HepG2 (cell line): ENCODE data around the gene R3HDM4. TPM values are rescaled to one million over a fixed set of nuclear protein-coding genes. Genes with fewer than 3 reads are reported as not detected.

ENCODE experiments used
- AGO2 ChIP-seq: fragments of 200-400 bp; formaldehyde crosslinking; optimal IDR thresholded peaks from 2 replicates; pipeline ENCODE3; 2017; ENCODE audit warnings: mild to moderate bottlenecking, low read depth, low read length, moderate library complexity
- ARNT ChIP-seq: fragments of 450-650 bp; IDR thresholded peaks from 2 replicates; pipeline ENCODE4 v1.6.1; 2017
- ATF5 ChIP-seq: sonication (generic); formaldehyde crosslinking; IDR thresholded peaks from 2 replicates; pipeline ENCODE4 v1.4.0; 2020; ENCODE audit warnings: mild to moderate bottlenecking, low read depth, missing genetic modification reagents
- HOXA5 ChIP-seq: sonication (generic); formaldehyde crosslinking; IDR thresholded peaks from 2 replicates; pipeline ENCODE4 v1.4.0; 2020; ENCODE audit warnings: missing genetic modification reagents
- MLX ChIP-seq: IDR thresholded peaks from 2 replicates; pipeline ENCODE4 v1.6.1; 2016
- NFE2 ChIP-seq: sonication (generic); formaldehyde crosslinking; IDR thresholded peaks from 2 replicates; pipeline ENCODE4 v1.4.0; 2020; ENCODE audit warnings: missing genetic modification reagents
- RBAK ChIP-seq: sonication (generic); formaldehyde crosslinking; IDR thresholded peaks from 2 replicates; pipeline ENCODE4 v1.5.1; 2020; ENCODE audit warnings: mild to moderate bottlenecking, missing genetic modification reagents
- RELA ChIP-seq: sonication (generic); formaldehyde crosslinking; IDR thresholded peaks from 2 replicates; pipeline ENCODE4 v1.4.0; 2020; ENCODE audit warnings: missing genetic modification reagents
- SALL1 ChIP-seq: sonication (generic); formaldehyde crosslinking; IDR thresholded peaks from 2 replicates; pipeline ENCODE4 v1.8.0; 2022; ENCODE audit warnings: mild to moderate bottlenecking, missing genetic modification reagents
- SMAD9 ChIP-seq: sonication (generic); formaldehyde crosslinking; IDR thresholded peaks from 2 replicates; pipeline ENCODE4 v1.5.1; 2020; ENCODE audit warnings: mild to moderate bottlenecking, missing genetic modification reagents
- ZBTB4 ChIP-seq: sonication (generic); formaldehyde crosslinking; IDR thresholded peaks from 2 replicates; pipeline ENCODE4 v1.4.0; 2020; ENCODE audit warnings: missing genetic modification reagents, mild to moderate bottlenecking, borderline replicate concordance
- ZFP41 ChIP-seq: sonication (generic); formaldehyde crosslinking; IDR thresholded peaks from 2 replicates; pipeline ENCODE4 v1.4.0; 2020; ENCODE audit warnings: mild to moderate bottlenecking, missing genetic modification reagents, borderline replicate concordance
- ZFY ChIP-seq: sonication (generic); formaldehyde crosslinking; IDR thresholded peaks from 2 replicates; pipeline ENCODE4 v1.4.0; 2020; ENCODE audit warnings: missing genetic modification reagents
- ZNF10 ChIP-seq: sonication (generic); formaldehyde crosslinking; IDR thresholded peaks from 2 replicates; pipeline ENCODE4 v1.4.0; 2020; ENCODE audit warnings: mild to moderate bottlenecking, low read depth, missing genetic modification reagents, borderline replicate concordance
- ZNF207 ChIP-seq: fragments of 450-650 bp; IDR thresholded peaks from 2 replicates; pipeline ENCODE4 v1.6.1; 2016; ENCODE audit warnings: antibody characterized with exemption, borderline replicate concordance
- ZNF605 ChIP-seq: sonication (generic); formaldehyde crosslinking; IDR thresholded peaks from 2 replicates; pipeline ENCODE4 v1.8.0; 2022; ENCODE audit warnings: mild to moderate bottlenecking, missing genetic modification reagents
- ZNF646 ChIP-seq: sonication (generic); formaldehyde crosslinking; IDR thresholded peaks from 2 replicates; pipeline ENCODE4 v1.9.0; 2021; ENCODE audit warnings: mild to moderate bottlenecking, missing genetic modification reagents
- ZNF777 ChIP-seq: sonication (generic); formaldehyde crosslinking; IDR thresholded peaks from 2 replicates; pipeline ENCODE4 v1.4.0; 2020; ENCODE audit warnings: missing genetic modification reagents
- polyA plus RNA-seq, 8 experiments: library from polyadenylated mRNA; depleted of rRNA in 3 of 8; stranded (reverse) in 7 of 8; unstranded in 1 of 8; fragments of >200 nt; fragmentation: Illumina TruSeq in 4 of 8; extraction: Trizol in 4 of 8; gene quantifications; 2 replicates each; pipeline versions ENCODE4 v1.2.1 to v1.2.3, GENCODE V29; 2011 to 2016; ENCODE audit warnings: low read depth in 4 of 8, missing spikeins in 1 of 8, mixed read lengths in 1 of 8; ENCODE audit not compliant: insufficient read depth in 1 of 8
- total RNA-seq, 5 experiments: library from RNA; depleted of rRNA; stranded (reverse); fragments of >200 nt; fragmentation: Illumina TruSeq; extraction: Trizol; gene quantifications; 2 replicates each; pipeline ENCODE4 v1.2.3, GENCODE V29; 2016; ENCODE audit warnings: low read depth in 1 of 5

R3HDM4 gene
- total and polyA plus RNA-seq, 2 of the 13 experiments (the other 11 are each of a cell fraction or from before 2014, with no cell fraction given): 26.2 to 26.9 TPM

- TF ChIP-seq ZNF207: no peak
- TF ChIP-seq HOXA5 (CRISPR knock-in tag): peak; percentile 80; the same call in 1 of the 2 replicates
- peak; percentile 82 for TF ChIP-seq SALL1 (CRISPR knock-in tag)
- TF ChIP-seq SMAD9 (CRISPR knock-in tag): no peak
- no peak for TF ChIP-seq ARNT
- peak; percentile 97 for TF ChIP-seq AGO2
- TF ChIP-seq ATF5: no peak
- TF ChIP-seq MLX (CRISPR knock-in tag): peak; percentile 83
- TF ChIP-seq RBAK (CRISPR knock-in tag): no peak
- peak; percentile 48; the same call in 1 of the 2 replicates for TF ChIP-seq RELA (CRISPR knock-in tag)
- TF ChIP-seq ZNF777 (CRISPR knock-in tag): no peak
- TF ChIP-seq NFE2: no peak
- TF ChIP-seq ZNF646 (CRISPR knock-in tag): no peak
- peak; percentile 94 for TF ChIP-seq ZBTB4 (CRISPR knock-in tag)
- peak; percentile 69 for TF ChIP-seq ZFY (CRISPR knock-in tag)
- TF ChIP-seq ZNF605 (CRISPR knock-in tag): peak; percentile 68; the same call in 1 of the 2 replicates
- TF ChIP-seq ZNF10: no peak
- TF ChIP-seq ZFP41: peak; percentile 87; the same call in 1 of the 2 replicates
Measured at GRCh38 chr19:952680-953444, 39.8 kb upstream of the R3HDM4 start (continued).
